Embryonic facial prominence (tissue), 1 donor: ENCODE data around the gene RELL2.

Experiments
- DNase-seq: peaks from one replicate; pipeline ENCODE4 v3.0.0-alpha.2; 2016; ENCODE audit errors: extremely low spot score

RELL2 gene

GRCh38 chr5:141675672-141676071, 38.9 kb downstream of the RELL2 start:
- DNase-seq, result no peak

- no peak for DNase-seq
Measured at GRCh38 chr5:141677415-141677814, 40.6 kb downstream of the RELL2 start.

- DNase-seq, result no peak
Measured at GRCh38 chr5:141680178-141680577, 43.4 kb downstream of the RELL2 start.

- DNase-seq, result no peak
Measured at GRCh38 chr5:141680751-141681201, 44.0 kb downstream of the RELL2 start.

- no peak for DNase-seq
Measured at GRCh38 chr5:141681295-141681694, 44.5 kb downstream of the RELL2 start.

GRCh38 chr5:141681695-141682641, 45.2 kb downstream of the RELL2 start, which contains the start of gene ARAP3:
TSS of gene ARAP3 (minus strand) at chr5:141682230. CDS start at chr5:141680486, 1,744 bp downstream.
- DNase-seq, result no peak

- DNase-seq, result no peak
Measured at GRCh38 chr5:141683596-141684141, 46.9 kb downstream of the RELL2 start.

- DNase-seq, result no peak
Measured at GRCh38 chr5:141685591-141685990, 48.8 kb downstream of the RELL2 start.

- no peak for DNase-seq
Measured at GRCh38 chr5:141686648-141687416, 50.0 kb downstream of the RELL2 start.
